ENCODE results near the gene C1RL. TPM values are rescaled to one million over a fixed set of nuclear protein-coding genes. Genes with fewer than 3 reads are reported as not detected.
A peak's percentile ranks its signal among the peaks of the same experiment; 100 is the strongest.
"Not testable (repeated sequence)": the region's sequence is repeated elsewhere in the genome, so short reads cannot be mapped to it uniquely, and the experiment has no call there.

C1RL gene
- total and polyA plus RNA-seq, 4 donors: 67.5 to 188 (median 124) TPM

DNA sequence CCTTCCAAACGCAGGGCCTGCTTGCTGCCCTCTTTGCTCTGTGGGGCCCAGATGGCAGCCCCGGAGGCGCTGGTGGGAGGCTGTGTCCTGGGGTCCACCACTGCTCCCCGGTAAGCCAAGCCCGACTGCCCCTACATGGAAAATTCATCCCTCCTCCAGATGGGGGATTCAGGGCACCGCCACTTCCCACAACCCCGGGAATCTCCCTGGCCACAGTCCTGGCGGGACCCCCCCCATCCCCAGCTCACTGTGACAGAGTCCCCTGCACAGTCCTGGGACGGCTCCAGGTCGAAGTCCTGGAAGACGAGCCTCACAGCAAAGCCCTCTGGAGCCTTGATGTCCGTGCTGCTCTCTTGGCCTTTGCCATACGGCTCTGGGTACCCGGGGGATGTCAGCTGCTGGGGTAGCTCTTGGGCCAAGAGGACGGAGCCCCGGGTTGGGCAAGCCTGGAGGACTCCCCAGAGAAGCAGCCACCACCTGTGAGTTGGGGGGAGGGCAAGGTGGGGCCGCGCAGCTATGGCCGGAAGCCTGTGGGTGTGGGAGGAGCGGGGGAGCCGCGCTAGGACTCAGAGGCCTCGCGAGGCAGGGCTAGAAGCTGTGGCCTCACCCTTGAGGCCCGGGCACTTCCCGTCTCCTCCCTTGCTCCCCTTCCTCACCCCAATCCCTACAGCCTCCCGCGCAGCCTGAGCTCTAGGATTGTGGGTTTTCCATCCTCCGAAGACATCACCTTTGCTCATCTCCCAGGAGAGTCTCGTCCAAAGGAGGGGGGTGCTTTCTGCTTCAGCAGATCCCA lies 815 bp downstream of the C1RL start:
- peaks cover 2 to 9% (median 7%) of the 10 kb centered on the region in 4 donors for H3K36me3 ChIP-seq (ENCODE audit: control insufficient read depth in 4 of 4, insufficient read depth in 3 of 4, low read depth in 1 of 4, low read length in 3 of 4)
- peaks cover 8 to 59% (median 41%) of the 10 kb centered on the region in 4 donors for H3K4me1 ChIP-seq (ENCODE audit: control insufficient read depth in 4 of 4, insufficient read depth in 4 of 4, low read length in 3 of 4)
- H3K9me3 ChIP-seq (ENCODE audit: control insufficient read depth in 4 of 4, low read length in 3 of 4): no peaks in the 10 kb centered on the region
- peak overlapping the region; percentile 75 to 90 (median 85) for H3K4me3 ChIP-seq (ENCODE audit: low read depth in 1 of 3, low read length in 3 of 3)
- 2% methylated on average over 30 of the region's 30 CpGs for WGBS
- H3K9ac ChIP-seq (ENCODE audit: low read depth in 1 of 2, low read length in 2 of 2): peak overlapping the region; percentile 76 to 84
- H3K27me3 ChIP-seq (ENCODE audit: control insufficient read depth in 4 of 4, insufficient read depth in 4 of 4, low read length in 3 of 4): no peaks in the 10 kb centered on the region
- peak; percentile 72 for DNase-seq (ENCODE audit: low spot score)
- H3K27ac ChIP-seq (ENCODE audit: low read depth in 1 of 2, low read length in 2 of 2): peak overlapping the region; percentile 84 to 94
- TF ChIP-seq EGR1 (IDR thresholded peaks at IDR 0.05; ENCODE audit: low read depth in 2 of 2) (no peak), SP1 (IDR thresholded peaks at IDR 0.05) (peak; percentile 44), NR2F2 (IDR thresholded peaks at IDR 0.05) (no peak), HNF4A (conservative IDR thresholded peaks at IDR 0.05) (no peak), YY1 (IDR thresholded peaks at IDR 0.05) (peak; percentile 76), TAF1 (conservative IDR thresholded peaks at IDR 0.05) (peak; percentile 31), RXRA (IDR thresholded peaks at IDR 0.05) (peak in 1 of 2 donors; percentile 48), GABPA (IDR thresholded peaks at IDR 0.05 in 1 of 2, conservative IDR thresholded peaks at IDR 0.05 in 1 of 2) (peak in 1 of 2 donors; percentile 26)
- TF ChIP-seq, protein P1, sequence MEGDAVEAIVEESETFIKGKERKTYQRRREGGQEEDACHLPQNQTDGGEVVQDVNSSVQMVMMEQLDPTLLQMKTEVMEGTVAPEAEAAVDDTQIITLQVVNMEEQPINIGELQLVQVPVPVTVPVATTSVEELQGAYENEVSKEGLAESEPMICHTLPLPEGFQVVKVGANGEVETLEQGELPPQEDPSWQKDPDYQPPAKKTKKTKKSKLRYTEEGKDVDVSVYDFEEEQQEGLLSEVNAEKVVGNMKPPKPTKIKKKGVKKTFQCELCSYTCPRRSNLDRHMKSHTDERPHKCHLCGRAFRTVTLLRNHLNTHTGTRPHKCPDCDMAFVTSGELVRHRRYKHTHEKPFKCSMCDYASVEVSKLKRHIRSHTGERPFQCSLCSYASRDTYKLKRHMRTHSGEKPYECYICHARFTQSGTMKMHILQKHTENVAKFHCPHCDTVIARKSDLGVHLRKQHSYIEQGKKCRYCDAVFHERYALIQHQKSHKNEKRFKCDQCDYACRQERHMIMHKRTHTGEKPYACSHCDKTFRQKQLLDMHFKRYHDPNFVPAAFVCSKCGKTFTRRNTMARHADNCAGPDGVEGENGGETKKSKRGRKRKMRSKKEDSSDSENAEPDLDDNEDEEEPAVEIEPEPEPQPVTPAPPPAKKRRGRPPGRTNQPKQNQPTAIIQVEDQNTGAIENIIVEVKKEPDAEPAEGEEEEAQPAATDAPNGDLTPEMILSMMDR (IDR thresholded peaks at IDR 0.05; ENCODE audit: low read depth, low read length, missing input control): no peak
- TF ChIP-seq, protein P2, sequence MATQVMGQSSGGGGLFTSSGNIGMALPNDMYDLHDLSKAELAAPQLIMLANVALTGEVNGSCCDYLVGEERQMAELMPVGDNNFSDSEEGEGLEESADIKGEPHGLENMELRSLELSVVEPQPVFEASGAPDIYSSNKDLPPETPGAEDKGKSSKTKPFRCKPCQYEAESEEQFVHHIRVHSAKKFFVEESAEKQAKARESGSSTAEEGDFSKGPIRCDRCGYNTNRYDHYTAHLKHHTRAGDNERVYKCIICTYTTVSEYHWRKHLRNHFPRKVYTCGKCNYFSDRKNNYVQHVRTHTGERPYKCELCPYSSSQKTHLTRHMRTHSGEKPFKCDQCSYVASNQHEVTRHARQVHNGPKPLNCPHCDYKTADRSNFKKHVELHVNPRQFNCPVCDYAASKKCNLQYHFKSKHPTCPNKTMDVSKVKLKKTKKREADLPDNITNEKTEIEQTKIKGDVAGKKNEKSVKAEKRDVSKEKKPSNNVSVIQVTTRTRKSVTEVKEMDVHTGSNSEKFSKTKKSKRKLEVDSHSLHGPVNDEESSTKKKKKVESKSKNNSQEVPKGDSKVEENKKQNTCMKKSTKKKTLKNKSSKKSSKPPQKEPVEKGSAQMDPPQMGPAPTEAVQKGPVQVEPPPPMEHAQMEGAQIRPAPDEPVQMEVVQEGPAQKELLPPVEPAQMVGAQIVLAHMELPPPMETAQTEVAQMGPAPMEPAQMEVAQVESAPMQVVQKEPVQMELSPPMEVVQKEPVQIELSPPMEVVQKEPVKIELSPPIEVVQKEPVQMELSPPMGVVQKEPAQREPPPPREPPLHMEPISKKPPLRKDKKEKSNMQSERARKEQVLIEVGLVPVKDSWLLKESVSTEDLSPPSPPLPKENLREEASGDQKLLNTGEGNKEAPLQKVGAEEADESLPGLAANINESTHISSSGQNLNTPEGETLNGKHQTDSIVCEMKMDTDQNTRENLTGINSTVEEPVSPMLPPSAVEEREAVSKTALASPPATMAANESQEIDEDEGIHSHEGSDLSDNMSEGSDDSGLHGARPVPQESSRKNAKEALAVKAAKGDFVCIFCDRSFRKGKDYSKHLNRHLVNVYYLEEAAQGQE (IDR thresholded peaks at IDR 0.05): no peak
- TF ChIP-seq, protein P3, sequence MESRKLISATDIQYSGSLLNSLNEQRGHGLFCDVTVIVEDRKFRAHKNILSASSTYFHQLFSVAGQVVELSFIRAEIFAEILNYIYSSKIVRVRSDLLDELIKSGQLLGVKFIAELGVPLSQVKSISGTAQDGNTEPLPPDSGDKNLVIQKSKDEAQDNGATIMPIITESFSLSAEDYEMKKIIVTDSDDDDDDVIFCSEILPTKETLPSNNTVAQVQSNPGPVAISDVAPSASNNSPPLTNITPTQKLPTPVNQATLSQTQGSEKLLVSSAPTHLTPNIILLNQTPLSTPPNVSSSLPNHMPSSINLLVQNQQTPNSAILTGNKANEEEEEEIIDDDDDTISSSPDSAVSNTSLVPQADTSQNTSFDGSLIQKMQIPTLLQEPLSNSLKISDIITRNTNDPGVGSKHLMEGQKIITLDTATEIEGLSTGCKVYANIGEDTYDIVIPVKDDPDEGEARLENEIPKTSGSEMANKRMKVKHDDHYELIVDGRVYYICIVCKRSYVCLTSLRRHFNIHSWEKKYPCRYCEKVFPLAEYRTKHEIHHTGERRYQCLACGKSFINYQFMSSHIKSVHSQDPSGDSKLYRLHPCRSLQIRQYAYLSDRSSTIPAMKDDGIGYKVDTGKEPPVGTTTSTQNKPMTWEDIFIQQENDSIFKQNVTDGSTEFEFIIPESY (IDR thresholded peaks at IDR 0.05): peak; percentile 39

DNA sequence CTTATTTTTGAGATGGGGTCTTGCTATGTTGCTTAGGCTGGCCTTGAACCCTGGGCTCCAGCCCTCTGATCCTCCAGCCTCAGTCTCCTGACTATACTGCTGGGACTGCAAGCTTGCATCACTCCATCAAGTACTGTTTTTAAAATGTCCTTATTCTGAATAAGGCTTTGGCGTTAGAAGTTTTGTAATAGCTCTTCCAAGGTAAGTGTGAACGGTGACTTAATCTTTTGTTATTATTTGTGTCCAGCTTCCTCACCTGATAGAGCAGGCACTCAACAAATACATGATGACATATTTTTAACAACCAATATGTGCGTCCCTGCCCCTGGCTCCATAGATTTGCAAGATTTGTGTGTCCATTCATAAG lies 1.4 kb downstream of the C1RL start:
- Histone ChIP-seq H3K4me1 (ENCODE audit: control insufficient read depth in 4 of 4, insufficient read depth in 4 of 4, low read length in 3 of 4) (peaks cover 8 to 55% (median 39%) of the 10 kb centered on the region in 4 donors), H3K4me3 (ENCODE audit: low read depth in 1 of 3, low read length in 3 of 3) (peak overlapping the region; percentile 75 to 90 (median 85)), H3K36me3 (ENCODE audit: control insufficient read depth in 4 of 4, insufficient read depth in 3 of 4, low read depth in 1 of 4, low read length in 3 of 4) (peaks cover 2 to 9% (median 7%) of the 10 kb centered on the region in 4 donors), H3K27me3 (ENCODE audit: control insufficient read depth in 4 of 4, insufficient read depth in 4 of 4, low read length in 3 of 4) (no peaks in the 10 kb centered on the region), H3K27ac (ENCODE audit: low read depth in 1 of 2, low read length in 2 of 2) (peak overlapping the region; percentile 84 to 94), H3K9ac (ENCODE audit: low read depth in 1 of 2, low read length in 2 of 2) (peak overlapping the region; percentile 76 to 84), H3K9me3 (ENCODE audit: control insufficient read depth in 4 of 4, low read length in 3 of 4) (no peaks in the 10 kb centered on the region)
- WGBS: 17% methylated on average over 3 of the region's 3 CpGs
- no peak for TF ChIP-seq GABPA (IDR thresholded peaks at IDR 0.05 in 1 of 2, conservative IDR thresholded peaks at IDR 0.05 in 1 of 2)
- TF ChIP-seq, protein P4, sequence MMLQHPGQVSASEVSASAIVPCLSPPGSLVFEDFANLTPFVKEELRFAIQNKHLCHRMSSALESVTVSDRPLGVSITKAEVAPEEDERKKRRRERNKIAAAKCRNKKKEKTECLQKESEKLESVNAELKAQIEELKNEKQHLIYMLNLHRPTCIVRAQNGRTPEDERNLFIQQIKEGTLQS (IDR thresholded peaks at IDR 0.05): peak; percentile 25
- TF ChIP-seq SP1 (IDR thresholded peaks at IDR 0.05): no peak
- TF ChIP-seq HNF4A (conservative IDR thresholded peaks at IDR 0.05): no peak
- TF ChIP-seq RAD21 (IDR thresholded peaks at IDR 0.05): no peak
- no peak for DNase-seq (ENCODE audit: low spot score)

DNA sequence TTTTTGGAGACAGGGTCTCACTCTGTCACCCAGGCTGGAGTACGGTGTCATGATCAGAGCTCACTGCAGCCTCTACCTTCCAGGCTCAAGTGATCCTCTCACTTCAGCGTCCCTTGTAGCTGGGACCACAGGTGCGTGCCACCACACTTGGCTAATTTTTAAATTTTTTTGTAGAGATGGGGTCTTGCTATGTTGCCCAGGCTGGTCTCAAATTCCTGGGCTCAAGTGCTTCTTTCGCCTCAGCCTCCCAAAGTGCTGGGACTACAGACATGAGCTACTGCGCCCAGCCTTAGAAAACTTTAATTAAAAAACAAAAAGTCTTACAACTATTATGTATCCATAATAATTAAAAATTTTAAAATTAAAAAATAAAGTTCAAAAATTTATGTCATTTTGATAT lies 1.8 kb downstream of the C1RL start:
- H3K9ac ChIP-seq (ENCODE audit: low read depth in 1 of 2, low read length in 2 of 2): peak overlapping the region in 1 of 2 donors; percentile 76
- WGBS: 91% methylated on average over 5 of the region's 5 CpGs
- not testable (repeated sequence) for H3K27ac ChIP-seq (ENCODE audit: low read depth in 1 of 2, low read length in 2 of 2); H3K9me3 ChIP-seq (ENCODE audit: control insufficient read depth in 4 of 4, low read length in 3 of 4); H3K36me3 ChIP-seq (ENCODE audit: control insufficient read depth in 4 of 4, insufficient read depth in 3 of 4, low read depth in 1 of 4, low read length in 3 of 4); DNase-seq (ENCODE audit: low spot score); H3K27me3 ChIP-seq (ENCODE audit: control insufficient read depth in 4 of 4, insufficient read depth in 4 of 4, low read length in 3 of 4)
- peaks cover 8 to 50% (median 37%) of the 10 kb centered on the region in 4 donors for H3K4me1 ChIP-seq (ENCODE audit: control insufficient read depth in 4 of 4, insufficient read depth in 4 of 4, low read length in 3 of 4)
- peak overlapping the region in 2 of 3 donors; percentile 75 to 85 for H3K4me3 ChIP-seq (ENCODE audit: low read depth in 1 of 3, low read length in 3 of 3)
